Dermis microvascular lymphatic vessel endothelial cell (primary cell): ENCODE results near the gene GPR63. TPM values are rescaled to one million over a fixed set of nuclear protein-coding genes. Genes with fewer than 3 reads are reported as not detected.
"Not testable (repeated sequence)": the region's sequence is repeated elsewhere in the genome, so short reads cannot be mapped to it uniquely, and the experiment has no call there.

Experiments used
- DNase-seq, 2 donors: peaks; one replicate each; pipeline versions ENCODE4 v3.0.0 to v3.0.0-alpha.2; 2010; ENCODE audit warnings: low read depth in 2 of 2
- total RNA-seq: library from RNA; depleted of rRNA; stranded (reverse); fragments of >200 nt; gene quantifications from 2 replicates; pipeline ENCODE4 v1.2.1, GENCODE V29; 2014

GPR63 gene
- total RNA-seq, result under 0.01 TPM in 2 replicates

- peak in 1 of 2 donors; percentile 24 for DNase-seq
Observed at GRCh38 chr6:96837081-96837971, at the start of gene GPR63. TSS of gene GPR63 (minus strand) at chr6:96837477. CDS start at chr6:96799731, 37,746 bp downstream.

GRCh38 chr6:96886519-96886918 is 49.2 kb upstream of the GPR63 start:
- no peak for DNase-seq

GRCh38 chr6:96885187-96885631 is 47.9 kb upstream of the GPR63 start:
- not testable (repeated sequence) for DNase-seq

GRCh38 chr6:96878143-96878542 is 40.9 kb upstream of the GPR63 start:
- DNase-seq, result no peak

GRCh38 chr6:96876886-96877545 is 39.7 kb upstream of the GPR63 start:
- DNase-seq, result no peak

- no peak for DNase-seq
Observed at GRCh38 chr6:96872976-96873375, 35.7 kb upstream of the GPR63 start.

GRCh38 chr6:96865055-96865405 is 27.8 kb upstream of the GPR63 start:
- DNase-seq, result no peak

- DNase-seq, result no peak
Observed at GRCh38 chr6:96864216-96865054, 27.2 kb upstream of the GPR63 start.

GRCh38 chr6:96862560-96862959 is 25.3 kb upstream of the GPR63 start:
- no peak for DNase-seq

- no peak for DNase-seq
Observed at GRCh38 chr6:96861588-96861987, 24.3 kb upstream of the GPR63 start.

- no peak for DNase-seq
Observed at GRCh38 chr6:96856856-96857255, 19.6 kb upstream of the GPR63 start.

GRCh38 chr6:96853083-96853482 is 15.8 kb upstream of the GPR63 start:
- no peak for DNase-seq

GRCh38 chr6:96852605-96853004 is 15.3 kb upstream of the GPR63 start:
- DNase-seq, result no peak

GRCh38 chr6:96851858-96852257 is 14.6 kb upstream of the GPR63 start:
- DNase-seq, result no peak

- no peak for DNase-seq
Observed at GRCh38 chr6:96849615-96850014, 12.3 kb upstream of the GPR63 start.

GRCh38 chr6:96844530-96844929 is 7.3 kb upstream of the GPR63 start:
- no peak for DNase-seq

- no peak for DNase-seq
Observed at GRCh38 chr6:96841345-96841744, 4.1 kb upstream of the GPR63 start.

- peak in 1 of 2 donors; percentile 1 for DNase-seq
Observed at GRCh38 chr6:96836631-96837080, 621 bp downstream of the GPR63 start.

- DNase-seq, result no peak
Observed at GRCh38 chr6:96834070-96834469, 3.2 kb downstream of the GPR63 start.

GRCh38 chr6:96832780-96833179 is 4.5 kb downstream of the GPR63 start:
- no peak for DNase-seq

- no peak for DNase-seq
Observed at GRCh38 chr6:96826865-96827264, 10.4 kb downstream of the GPR63 start.

GRCh38 chr6:96823743-96824142 is 13.5 kb downstream of the GPR63 start:
- DNase-seq, result no peak
